Small intestine (tissue), 7 donors: ENCODE measurements around the gene UQCRC1. TPM values are rescaled to one million over a fixed set of nuclear protein-coding genes. Genes with fewer than 3 reads are reported as not detected.

ENCODE experiments used
- DNase-seq, 2 donors: peaks; one replicate each; pipeline versions ENCODE4 v3.0.0 to v3.0.0-alpha.2; 2013
- FAIRE-seq: peaks from 2 replicates; lab custom pipeline; 2012; peaks lifted over from hg19 to GRCh38; lab: Jason Lieb, UNC
- H3K27ac ChIP-seq, 3 donors: one replicate each; pipeline ENCODE4 v1.5.1; 2013; ENCODE audit warnings: low read length in 2 of 3, mild to moderate bottlenecking in 2 of 3, control low read depth in 1 of 3, inconsistent platforms in 1 of 3, low read depth in 1 of 3, moderate library complexity in 1 of 3
- H3K27me3 ChIP-seq, 3 donors: one replicate each; pipeline ENCODE4 v1.6.1; 2013; ENCODE audit warnings: low read length in 3 of 3, inconsistent platforms in 1 of 3; ENCODE audit not compliant: control insufficient read depth in 3 of 3, insufficient read depth in 3 of 3
- H3K36me3 ChIP-seq, 3 donors: one replicate each; pipeline ENCODE4 v1.6.1; 2013; ENCODE audit warnings: low read length in 3 of 3, inconsistent platforms in 1 of 3, low read depth in 1 of 3, mild to moderate bottlenecking in 1 of 3, moderate library complexity in 1 of 3; ENCODE audit not compliant: control insufficient read depth in 3 of 3, insufficient read depth in 2 of 3
- H3K4me1 ChIP-seq, 3 donors: one replicate each; pipeline ENCODE4 v1.6.1; 2013; ENCODE audit warnings: low read length in 2 of 3, inconsistent platforms in 1 of 3, low read depth in 1 of 3, mild to moderate bottlenecking in 1 of 3, moderate library complexity in 1 of 3; ENCODE audit not compliant: control insufficient read depth in 3 of 3, insufficient read depth in 2 of 3
- H3K4me3 ChIP-seq, 3 donors: one replicate each; pipeline ENCODE4 v1.5.1; 2013; ENCODE audit warnings: low read length in 3 of 3, control low read depth in 1 of 3, inconsistent platforms in 1 of 3, low read depth in 1 of 3, mild to moderate bottlenecking in 1 of 3, moderate library complexity in 1 of 3
- H3K9me3 ChIP-seq, 2 donors: one replicate each; pipeline ENCODE4 v1.6.1; 2013; ENCODE audit warnings: low read depth in 1 of 2, low read length in 1 of 2; ENCODE audit not compliant: control insufficient read depth in 2 of 2, insufficient read depth in 1 of 2
- WGBS, 3 donors: extraction: QIAGEN DNeasy Blood & Tissue Kit; methylation state at CpG; one replicate each; pipeline ENCODE4 v1.1.7; 2013; 5-methylcytosine and 5-hydroxymethylcytosine counted together
- polyA plus RNA-seq, 4 donors: library from polyadenylated mRNA; stranded (reverse) in 3 of 4; unstranded in 1 of 4; fragments of 200-250 nt in 3 of 4; fragments of 120-200 nt in 1 of 4; gene quantifications; one replicate each; pipeline versions ENCODE4 v1.2.1 to v1.2.3, GENCODE V29; 2013
- donor health status: healthy with polysubstance abuse.
- donor health status: control.
- donor health status: control.
- donor health status: Bipolar disorder and iron deficiency.
- donor health status: healthy.

UQCRC1 gene
- polyA plus RNA-seq, 4 donors: 291 to 692 (median 452) TPM

GRCh38 chr3:48564667-48565066, 44.8 kb downstream of the UQCRC1 start:
- no peak for DNase-seq
- Histone ChIP-seq H3K9me3 (no peaks in the 10 kb centered on the region), H3K36me3 (peaks cover 0 to 40% (median 0%) of the 10 kb centered on the region in 3 donors), H3K4me1 (peaks cover 0 to 9% (median 0%) of the 10 kb centered on the region in 3 donors), H3K27me3 (no peaks in the 10 kb centered on the region), H3K27ac (no peak overlapping the region), H3K4me3 (no peak overlapping the region)
- FAIRE-seq: no peak
- 89 to 96% (median 91%) methylated on average over 11 of the region's 11 CpGs for WGBS, 3 donors

GRCh38 chr3:48564022-48564421, 45.4 kb downstream of the UQCRC1 start:
- peaks cover 0 to 33% (median 0%) of the 10 kb centered on the region in 3 donors for H3K36me3 ChIP-seq
- H3K27ac ChIP-seq: no peak overlapping the region
- peaks cover 0 to 9% (median 0%) of the 10 kb centered on the region in 3 donors for H3K4me1 ChIP-seq
- DNase-seq (no peak), FAIRE-seq (no peak)
- no peaks in the 10 kb centered on the region for H3K9me3 ChIP-seq
- H3K27me3 ChIP-seq: no peaks in the 10 kb centered on the region
- H3K4me3 ChIP-seq: no peak overlapping the region
- 63 to 77% (median 75%) methylated on average over 10 of the region's 10 CpGs for WGBS, 3 donors

GRCh38 chr3:48563382-48563918, 46.0 kb downstream of the UQCRC1 start, which contains the start of gene UCN2:
Gene UCN2 (minus strand): TSS chr3:48563781. CDS start chr3:48563124, 657 bp downstream.
- Histone ChIP-seq H3K9me3 (no peaks in the 10 kb centered on the region), H3K36me3 (peaks cover 0 to 29% (median 0%) of the 10 kb centered on the region in 3 donors), H3K4me3 (no peak within 1 kb of the TSS), H3K4me1 (peaks cover 0 to 9% (median 0%) of the 10 kb centered on the region in 3 donors), H3K27me3 (no peaks in the 10 kb centered on the region), H3K27ac (no peak within 1 kb of the TSS)
- WGBS, 3 donors: 53 to 75% (median 67%) methylated on average over 6 of the region's 6 CpGs
- FAIRE-seq (no peak), DNase-seq (no peak)

DNA sequence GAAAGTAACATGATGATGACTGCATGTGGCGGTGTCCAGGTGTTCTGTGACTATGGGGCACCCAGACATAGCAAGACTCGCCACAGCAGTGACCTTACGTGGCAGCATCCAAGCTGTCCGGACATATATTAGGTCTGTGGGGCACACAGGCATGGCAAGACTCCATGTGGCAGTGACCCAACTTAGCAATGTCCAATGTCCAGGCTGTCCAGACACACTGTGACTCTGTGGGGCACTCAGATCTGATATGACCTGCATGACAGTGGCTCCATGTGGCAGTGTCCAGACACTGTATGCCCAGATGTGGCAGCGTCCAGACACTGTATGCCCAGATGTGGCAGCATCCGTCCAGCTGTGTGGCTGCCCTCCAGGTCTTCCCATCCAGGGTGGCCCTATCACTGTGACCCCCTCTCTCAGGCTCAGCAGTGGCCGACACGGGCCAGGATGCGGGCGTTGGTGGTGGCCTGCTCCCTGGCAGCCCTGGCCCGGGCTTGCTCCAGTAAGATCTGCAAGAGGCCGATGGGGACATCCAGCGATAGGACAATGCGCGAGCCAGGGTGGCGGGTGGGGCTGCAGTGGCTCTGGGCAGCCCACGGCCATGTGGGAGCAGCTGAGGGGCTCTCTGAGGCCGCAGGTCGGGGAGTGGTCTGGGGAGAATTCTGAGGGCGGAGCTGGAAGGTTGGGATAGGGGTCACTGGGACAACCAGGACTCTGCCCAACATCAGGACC, 46.9 kb downstream of the UQCRC1 start:
- Histone ChIP-seq H3K4me3 (no peak overlapping the region), H3K27ac (no peak overlapping the region), H3K36me3 (peaks cover 0 to 21% (median 0%) of the 10 kb centered on the region in 3 donors), H3K27me3 (no peaks in the 10 kb centered on the region), H3K4me1 (peaks cover 0 to 11% (median 0%) of the 10 kb centered on the region in 3 donors), H3K9me3 (no peaks in the 10 kb centered on the region)
- no peak for DNase-seq
- WGBS, 3 donors: 74 to 89% (median 80%) methylated on average over 20 of the region's 20 CpGs
- FAIRE-seq: no peak

DNA sequence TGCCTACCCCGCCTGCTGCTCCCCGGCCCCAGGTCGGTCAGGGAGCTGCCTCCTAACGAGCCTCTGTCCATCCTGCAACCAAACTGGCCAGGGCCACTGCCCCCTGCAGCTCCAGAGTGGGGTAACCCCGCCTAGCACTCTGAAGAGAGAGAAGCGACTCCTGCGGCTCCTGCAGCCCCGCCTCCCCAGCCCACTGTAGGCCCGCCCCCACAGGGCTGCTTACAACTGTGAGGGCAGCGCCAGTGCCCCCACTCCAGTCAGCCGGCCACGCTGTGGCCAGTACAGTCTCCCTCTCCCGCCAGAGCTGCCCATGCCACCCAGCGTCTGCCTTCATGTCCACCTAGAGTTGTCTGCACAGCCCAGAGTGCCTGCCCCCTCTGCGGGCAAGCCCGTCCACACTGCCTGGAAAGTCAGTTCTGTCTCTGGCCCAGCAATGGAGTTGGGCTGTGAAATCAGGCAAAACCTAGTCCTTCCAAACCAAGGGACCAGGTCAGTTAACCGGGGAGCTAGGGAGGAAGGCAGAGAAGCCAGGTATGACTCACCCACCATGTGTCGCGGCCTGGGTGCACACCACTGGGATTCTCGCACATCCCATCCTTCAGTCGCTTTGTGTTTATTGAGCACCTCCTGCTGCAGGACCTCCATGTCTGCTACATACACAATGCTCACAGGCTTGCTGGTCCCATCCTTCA, 48.3 kb downstream of the UQCRC1 start:
- peaks cover 0 to 13% (median 0%) of the 10 kb centered on the region in 3 donors for H3K36me3 ChIP-seq
- no peaks in the 10 kb centered on the region for H3K27me3 ChIP-seq
- no peak overlapping the region for H3K4me3 ChIP-seq
- H3K4me1 ChIP-seq: peaks cover 0 to 19% (median 0%) of the 10 kb centered on the region in 3 donors
- DNase-seq: no peak
- FAIRE-seq: no peak
- 42 to 69% (median 51%) methylated on average over 18 to 21 of the region's 21 CpGs for WGBS, 3 donors
- no peaks in the 10 kb centered on the region for H3K9me3 ChIP-seq
- no peak overlapping the region for H3K27ac ChIP-seq

DNA sequence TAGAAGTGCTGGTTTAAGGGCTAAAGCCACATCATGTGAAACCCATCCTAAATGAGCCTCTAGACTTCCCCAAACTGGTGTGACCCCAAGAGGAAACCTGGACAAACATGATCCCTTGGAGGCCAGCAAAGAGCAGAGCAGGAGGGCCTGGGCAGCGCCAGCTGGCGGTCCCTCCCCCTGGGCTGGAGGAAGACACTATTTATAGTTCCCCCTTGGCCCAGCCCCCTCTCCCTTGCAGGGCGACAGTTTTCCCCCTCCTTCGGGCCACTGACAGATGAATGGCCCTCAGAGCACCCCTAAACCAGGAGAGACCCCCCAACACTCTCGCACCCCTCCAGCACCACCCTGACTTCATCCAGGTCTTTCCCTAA, 48.8 kb downstream of the UQCRC1 start:
- Histone ChIP-seq H3K27ac (peak overlapping the region in 2 of 3 donors; percentile 4 to 9), H3K9me3 (no peaks in the 10 kb centered on the region), H3K27me3 (no peaks in the 10 kb centered on the region), H3K4me1 (peaks cover 0 to 24% (median 0%) of the 10 kb centered on the region in 3 donors), H3K36me3 (peaks cover 0 to 13% (median 0%) of the 10 kb centered on the region in 3 donors), H3K4me3 (no peak overlapping the region)
- DNase-seq: no peak
- 27 to 74% (median 66%) methylated on average over 5 of the region's 5 CpGs for WGBS, 3 donors
- no peak for FAIRE-seq

- WGBS, 3 donors: 57 to 61% (median 61%) methylated on average over 6 of the region's 6 CpGs
- Histone ChIP-seq H3K4me3 (no peak overlapping the region), H3K4me1 (peaks cover 0 to 41% (median 2%) of the 10 kb centered on the region in 3 donors), H3K27ac (peak overlapping the region in 1 of 3 donors; percentile 1), H3K36me3 (no peaks in the 10 kb centered on the region), H3K27me3 (no peaks in the 10 kb centered on the region), H3K9me3 (no peaks in the 10 kb centered on the region)
- no peak for DNase-seq
- FAIRE-seq: no peak
Measured at GRCh38 chr3:48558493-48559134, 50.8 kb downstream of the UQCRC1 start.
